Right cardiac atrium (tissue), 5 donors: ENCODE results near the gene LCE1E. TPM values are rescaled to one million over a fixed set of nuclear protein-coding genes. Genes with fewer than 3 reads are reported as not detected.

Source experiments
- ATAC-seq, 2 donors: fragments of 200-7000 bp; cut with Tn5 transposase; one replicate each; pipeline versions ENCODE4 v1.8.0 to v1.9.1; 2020; ENCODE audit warnings: moderate library complexity in 2 of 2, mild to moderate bottlenecking in 1 of 2
- DNase-seq, 3 donors: peaks; one replicate each; pipeline ENCODE4 v3.0.0-alpha.2; 2020
- H3K27ac ChIP-seq: one replicate; pipeline ENCODE4 v1.5.1; 2013; ENCODE audit warnings: mild to moderate bottlenecking, low read length, control low read depth, moderate library complexity
- H3K27me3 ChIP-seq: one replicate; pipeline ENCODE4 v1.6.1; 2013; ENCODE audit not compliant: control insufficient read depth, insufficient read depth
- H3K4me1 ChIP-seq: one replicate; pipeline ENCODE4 v1.6.1; 2013; ENCODE audit warnings: low read length; ENCODE audit not compliant: control insufficient read depth, insufficient read depth
- H3K4me3 ChIP-seq: one replicate; pipeline ENCODE4 v1.5.1; 2013; ENCODE audit warnings: low read length, control low read depth
- H3K9me3 ChIP-seq: one replicate; pipeline ENCODE4 v1.6.1; 2013; ENCODE audit warnings: low read length; ENCODE audit not compliant: control insufficient read depth
- WGBS: extraction: QIAGEN DNeasy Blood & Tissue Kit; methylation state at CpG from one replicate; pipeline ENCODE4 v1.1.7; 2013; 5-methylcytosine and 5-hydroxymethylcytosine counted together
- intact Hi-C, 4 donors: fragments of 100-400 bp; cut with DNase I; formaldehyde crosslinking; loops; one replicate each; pipeline versions ENCODE4 v1.11.0 to v1.14.0; 2022 to 2023
- polyA plus RNA-seq: library from polyadenylated mRNA; stranded (reverse); fragments of 200-250 nt; gene quantifications from one replicate; pipeline ENCODE4 v1.2.3, GENCODE V29; 2013
- total RNA-seq, 4 donors: library from RNA; stranded (reverse); fragmentation: NEBNext Ultra II Directional; extraction: Animal tissue kit (Norgen Biotek cat#: 25700); gene quantifications; one replicate each; pipeline ENCODE4 v1.2.1, GENCODE V29; 2021
- donor health status: healthy with polysubstance abuse.
- donor health status: DM: no; HTN: yes; CAD: no.
- donor health status: DM: no; HTN: no; CAD: no.
- donor health status: DM: no; HTN: yes; CAD: no; lungs with severe emphysema.
- donor health status: DM: yes; HTN: yes; CAD: no.

LCE1E gene
- total and polyA plus RNA-seq, 5 donors, result not detected

GRCh38 chr1:152783095-152783494, 3.0 kb upstream of the LCE1E start:
- intact Hi-C loops, result no loop called here
- Histone ChIP-seq H3K9me3 (no peaks in the 10 kb centered on the region), H3K4me3 (no peak overlapping the region), H3K4me1 (no peaks in the 10 kb centered on the region), H3K27ac (no peak overlapping the region), H3K27me3 (no peaks in the 10 kb centered on the region)
- ATAC-seq (no peak), DNase-seq (no peak)
- 50% methylated on average over 2 of the region's 2 CpGs for WGBS

DNA sequence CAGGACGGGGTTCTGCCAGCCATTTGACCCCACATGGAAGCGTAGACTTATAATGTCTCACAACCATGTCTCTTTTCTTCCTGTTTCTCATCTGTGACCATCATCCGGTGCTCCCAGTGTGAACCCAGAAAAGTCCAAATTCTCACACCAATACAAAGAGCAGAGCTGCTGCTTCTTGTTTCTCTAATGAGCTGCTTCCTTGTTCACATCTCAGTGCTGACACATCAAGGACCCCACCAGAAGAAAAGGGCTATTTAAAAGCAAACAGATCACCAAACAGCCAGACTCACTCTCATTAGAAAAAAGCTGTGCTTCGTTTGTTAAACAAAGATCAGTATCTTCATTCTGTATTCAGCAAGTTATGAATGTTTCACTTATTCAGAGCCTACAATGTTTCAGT, 9.6 kb downstream of the LCE1E start:
- Histone ChIP-seq H3K27ac (no peak overlapping the region), H3K4me1 (no peaks in the 10 kb centered on the region), H3K27me3 (no peaks in the 10 kb centered on the region), H3K9me3 (no peaks in the 10 kb centered on the region), H3K4me3 (no peak overlapping the region)
- intact Hi-C loops, result no loop called here
- 60% methylated on average over 4 of the region's 4 CpGs for WGBS
- no peak for DNase-seq
- ATAC-seq, result no peak

DNA sequence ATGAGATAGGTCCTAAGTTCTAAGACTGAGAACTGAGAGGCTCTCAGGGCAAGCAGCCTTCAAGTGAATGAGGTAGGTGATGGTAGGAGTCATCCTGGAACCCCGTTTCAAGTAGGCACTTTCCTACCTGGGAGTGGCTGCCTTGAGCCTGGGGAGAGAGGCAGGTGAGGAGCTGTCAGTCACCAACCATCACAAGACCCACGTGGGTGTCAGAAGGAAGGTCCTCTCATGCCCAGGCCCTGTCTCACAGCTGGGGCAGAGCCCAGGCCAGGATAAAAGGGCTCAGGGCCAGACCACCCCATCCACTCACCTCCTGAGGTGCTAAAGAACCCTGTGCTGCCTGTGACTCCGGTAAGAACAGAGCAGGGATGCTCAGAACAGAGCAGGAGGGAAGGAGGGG, 10.4 kb downstream of the LCE1E start, which contains the start of gene LCE1D:
LCE1D (plus strand) TSS at position 301 of the 400 bp plus-strand sequence. CDS start 1,074 bp downstream, outside the sequence.
- no peaks in the 10 kb centered on the region for H3K9me3 ChIP-seq
- no peaks in the 10 kb centered on the region for H3K4me1 ChIP-seq
- DNase-seq, result no peak
- H3K27me3 ChIP-seq, result no peaks in the 10 kb centered on the region
- intact Hi-C loops, result no loop called here
- ATAC-seq, result no peak
- H3K4me3 ChIP-seq, result no peak within 1 kb of the TSS
- 46% methylated on average over 3 of the region's 3 CpGs for WGBS
- no peak within 1 kb of the TSS for H3K27ac ChIP-seq

- Histone ChIP-seq H3K4me1 (no peaks in the 10 kb centered on the region), H3K4me3 (no peak overlapping the region), H3K9me3 (no peaks in the 10 kb centered on the region), H3K27ac (no peak overlapping the region), H3K27me3 (no peaks in the 10 kb centered on the region)
- no peak for DNase-seq
- ATAC-seq, result no peak
- 52% methylated on average over 1 of the region's 1 CpG for WGBS
- intact Hi-C loops, result no loop called here
Measured at GRCh38 chr1:152801333-152801732, 15.3 kb downstream of the LCE1E start.

DNA sequence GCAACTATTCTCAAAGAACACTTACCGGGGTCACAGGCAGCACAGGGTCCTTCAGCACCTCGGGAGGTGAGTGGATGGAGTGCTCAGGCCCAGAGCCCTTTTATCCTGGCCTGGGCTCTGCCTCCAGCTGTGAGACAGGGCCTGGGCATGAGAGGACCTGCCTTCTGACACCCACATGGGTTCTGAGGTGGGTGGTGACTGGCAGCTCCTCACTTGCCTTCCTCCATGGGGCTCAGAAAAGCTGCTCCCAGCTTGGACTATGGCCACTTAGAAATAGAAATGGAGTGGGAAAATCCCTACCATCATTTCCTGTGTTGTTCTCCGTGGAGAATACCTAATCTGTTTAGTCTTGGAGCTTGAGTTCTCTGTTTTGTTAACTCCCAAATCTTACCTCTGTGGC, 20.5 kb downstream of the LCE1E start, which contains the start of gene LCE1C:
LCE1C (minus strand) TSS at position 76 of the 400 bp plus-strand sequence. CDS start 1,173 bp downstream, outside the sequence.
- WGBS, result 57% methylated on average over 3 of the region's 3 CpGs
- intact Hi-C loops, result no loop called here
- DNase-seq, result no peak
- Histone ChIP-seq H3K27ac (no peak within 1 kb of the TSS), H3K9me3 (no peaks in the 10 kb centered on the region), H3K4me3 (no peak within 1 kb of the TSS), H3K27me3 (no peaks in the 10 kb centered on the region), H3K4me1 (no peaks in the 10 kb centered on the region)
- ATAC-seq, result no peak

GRCh38 chr1:152811050-152811449, 25.0 kb downstream of the LCE1E start:
- intact Hi-C loops, result no loop called here
- ATAC-seq, result no peak
- H3K27me3 ChIP-seq, result no peaks in the 10 kb centered on the region
- WGBS, result 68% methylated on average over 2 of the region's 2 CpGs
- no peak overlapping the region for H3K4me3 ChIP-seq
- no peak overlapping the region for H3K27ac ChIP-seq
- no peak for DNase-seq
- no peaks in the 10 kb centered on the region for H3K4me1 ChIP-seq
- H3K9me3 ChIP-seq, result no peaks in the 10 kb centered on the region

- H3K4me3 ChIP-seq, result no peak within 1 kb of the TSS
- DNase-seq, result no peak
- intact Hi-C loops, result no loop called here
- no peaks in the 10 kb centered on the region for H3K4me1 ChIP-seq
- no peak for ATAC-seq
- WGBS, result 88% methylated on average over 2 of the region's 2 CpGs
- no peaks in the 10 kb centered on the region for H3K9me3 ChIP-seq
- H3K27ac ChIP-seq, result no peak within 1 kb of the TSS
- H3K27me3 ChIP-seq, result no peaks in the 10 kb centered on the region
Measured at GRCh38 chr1:152811671-152812070, 25.6 kb downstream of the LCE1E start, which contains the start of gene LCE1B. Gene LCE1B, plus strand, starts transcription at chr1:152811971. Its CDS starts 476 bp downstream, at chr1:152812447.

DNA sequence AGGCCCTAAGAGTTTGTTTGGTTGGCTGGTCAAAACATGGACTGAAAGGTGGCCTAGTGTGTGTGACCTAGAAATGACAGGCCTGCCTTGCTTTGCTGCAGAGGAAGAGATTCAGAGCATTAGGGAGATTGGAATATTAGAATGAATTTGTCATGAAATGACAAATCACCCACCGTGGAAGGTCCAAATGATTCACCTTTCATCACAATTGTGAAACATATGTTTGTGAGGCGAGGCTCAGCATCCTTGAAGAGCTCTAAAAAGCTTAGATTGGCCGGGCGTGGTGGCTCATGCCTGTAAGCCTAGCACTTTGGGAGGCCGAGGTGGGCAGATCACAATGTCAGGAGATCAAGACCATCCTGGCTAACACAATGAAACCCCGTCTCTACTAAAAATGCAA, 31.3 kb downstream of the LCE1E start:
- intact Hi-C loops, result no loop called here
- Histone ChIP-seq H3K4me1 (no peaks in the 10 kb centered on the region), H3K27ac (no peak overlapping the region), H3K27me3 (no peaks in the 10 kb centered on the region), H3K9me3 (no peaks in the 10 kb centered on the region), H3K4me3 (no peak overlapping the region)
- 81% methylated on average over 6 of the region's 6 CpGs for WGBS
- ATAC-seq (no peak), DNase-seq (no peak)

DNA sequence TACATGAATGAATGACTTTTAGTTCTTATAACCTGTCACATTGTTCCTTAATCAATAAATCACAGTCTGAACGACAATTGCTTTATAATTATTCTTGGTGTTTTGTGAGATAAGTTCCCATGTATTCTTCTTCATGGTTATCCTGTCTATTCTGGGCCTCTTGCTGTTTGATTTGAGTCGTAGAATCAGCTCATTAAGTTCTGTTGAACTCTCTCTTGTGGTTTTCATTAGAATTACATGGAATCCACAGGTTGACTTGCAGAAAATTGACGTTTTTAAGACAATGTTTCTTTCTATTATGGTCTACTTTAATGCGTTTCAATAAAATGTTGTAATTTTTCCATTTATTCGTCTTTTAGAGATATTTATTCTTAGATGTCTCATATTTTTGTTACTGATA, 37.2 kb downstream of the LCE1E start:
- Histone ChIP-seq H3K4me3 (no peak overlapping the region), H3K27ac (no peak overlapping the region), H3K27me3 (peaks cover 2% of the 10 kb centered on the region), H3K9me3 (no peaks in the 10 kb centered on the region), H3K4me1 (no peaks in the 10 kb centered on the region)
- WGBS, result 31% methylated on average over 5 of the region's 5 CpGs
- no peak for ATAC-seq
- no peak for DNase-seq
- intact Hi-C loops, result no loop called here

DNA sequence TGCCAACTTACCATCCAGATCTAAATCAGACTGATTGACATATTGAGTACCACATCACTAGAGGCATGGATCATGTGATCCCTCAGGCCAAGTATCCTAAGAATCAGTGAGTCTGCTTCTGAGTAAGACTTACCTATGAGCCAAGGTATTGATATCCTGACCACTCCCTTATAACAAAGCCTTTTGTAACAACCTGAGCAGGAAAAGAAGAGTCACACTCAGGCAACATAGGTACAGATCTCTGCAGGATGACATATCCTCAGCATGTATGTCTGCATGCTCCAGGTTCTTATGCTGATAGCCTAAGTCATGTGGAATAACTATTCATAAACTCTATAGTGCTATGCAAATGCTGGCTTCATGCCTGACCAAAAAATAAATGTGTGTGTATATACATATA, 38.9 kb downstream of the LCE1E start:
- no peaks in the 10 kb centered on the region for H3K4me1 ChIP-seq
- H3K27me3 ChIP-seq, result peaks cover 2% of the 10 kb centered on the region
- H3K9me3 ChIP-seq, result no peaks in the 10 kb centered on the region
- DNase-seq (no peak), ATAC-seq (no peak)
- H3K4me3 ChIP-seq, result no peak overlapping the region
- H3K27ac ChIP-seq, result no peak overlapping the region
- intact Hi-C loops, result no loop called here

GRCh38 chr1:152827173-152827572, 41.1 kb downstream of the LCE1E start, which contains the start of gene LCE1A:
Gene LCE1A, plus strand, starts transcription at chr1:152827473. Its CDS starts 0 bp downstream, at chr1:152827473.
- intact Hi-C loops, result no loop called here
- DNase-seq (no peak), ATAC-seq (no peak)
- Histone ChIP-seq H3K4me1 (no peaks in the 10 kb centered on the region), H3K4me3 (no peak within 1 kb of the TSS), H3K27me3 (peaks cover 2% of the 10 kb centered on the region), H3K9me3 (no peaks in the 10 kb centered on the region), H3K27ac (no peak within 1 kb of the TSS)
- WGBS, result 70% methylated on average over 2 of the region's 2 CpGs

DNA sequence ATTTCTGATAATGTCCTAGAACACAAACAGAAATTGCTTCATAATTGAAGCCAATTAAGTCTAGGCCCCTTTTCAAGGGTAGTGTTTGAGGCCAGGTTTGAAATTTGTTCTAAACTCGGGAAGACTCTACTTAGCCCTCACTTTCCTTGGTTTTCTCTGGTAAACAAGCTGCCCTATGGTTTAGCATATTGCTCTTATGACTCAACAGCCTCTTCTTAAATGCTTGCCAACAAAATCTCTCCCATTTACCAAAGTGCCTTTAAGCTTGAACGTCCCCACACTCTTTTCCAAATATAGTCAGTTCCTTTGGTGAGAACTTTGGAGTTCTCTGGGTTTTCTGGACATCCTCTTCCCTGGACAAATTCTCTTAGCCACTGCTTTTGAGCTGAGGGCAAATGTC, 50.8 kb downstream of the LCE1E start:
- Histone ChIP-seq H3K4me3 (no peak overlapping the region), H3K4me1 (no peaks in the 10 kb centered on the region), H3K9me3 (no peaks in the 10 kb centered on the region), H3K27me3 (no peaks in the 10 kb centered on the region), H3K27ac (no peak overlapping the region)
- DNase-seq (no peak), ATAC-seq (no peak)
- intact Hi-C loops, result no loop called here
- WGBS, result 43% methylated on average over 2 of the region's 2 CpGs
